CD8-positive, alpha-beta memory T cell (primary cell): Measurements from ENCODE around the gene DEFB126. TPM values are rescaled to one million over a fixed set of nuclear protein-coding genes. Genes with fewer than 3 reads are reported as not detected.
"Not testable (repeated sequence)": the region's sequence is repeated elsewhere in the genome, so short reads cannot be mapped to it uniquely, and the experiment has no call there.

Source experiments
- CTCF ChIA-PET: fragments of 350-600 bp; sonication (Branson Sonifier 250); formaldehyde crosslinking; loops from one replicate; lab custom pipeline; 2021; ENCODE audit warnings: antibody characterized with exemption; lab: Charles Lee
- POLR2A ChIA-PET: fragments of 350-600 bp; sonication (Branson Sonifier 250); formaldehyde crosslinking; loops from one replicate; lab custom pipeline; 2021; ENCODE audit warnings: antibody characterized with exemption; lab: Charles Lee
- DNase-seq, 5 donors: peaks; one replicate each; pipeline versions ENCODE4 v3.0.0 to v3.0.0-alpha.2; 2020 to 2022; ENCODE audit warnings: mixed read lengths in 1 of 5
- H3K27ac ChIP-seq: one replicate; pipeline ENCODE4 v1.7.0; 2013; ENCODE audit warnings: low read depth, mild to moderate bottlenecking, low read length, moderate library complexity
- H3K27me3 ChIP-seq: 2 replicates; pipeline ENCODE4 v1.7.0; 2013; ENCODE audit warnings: low read length, mild to moderate bottlenecking; ENCODE audit not compliant: insufficient read depth, poor library complexity, severe bottlenecking
- H3K36me3 ChIP-seq: 2 replicates; pipeline ENCODE4 v1.7.0; 2013; ENCODE audit warnings: mild to moderate bottlenecking, low read length, moderate library complexity; ENCODE audit not compliant: insufficient read depth
- H3K4me1 ChIP-seq: 2 replicates; pipeline ENCODE4 v1.7.0; 2013; ENCODE audit warnings: mild to moderate bottlenecking, low read length, moderate library complexity; ENCODE audit not compliant: insufficient read depth
- H3K4me3 ChIP-seq: 2 replicates; pipeline ENCODE4 v1.7.0; 2013; ENCODE audit warnings: mild to moderate bottlenecking, low read length
- H3K9me3 ChIP-seq: 2 replicates; pipeline ENCODE4 v1.7.0; 2013; ENCODE audit warnings: mild to moderate bottlenecking, low read length
- H3K27ac Mint-ChIP-seq, 8 donors: one replicate each; pipeline ENCODE4 v1.8.0; 2020 to 2021; ENCODE audit warnings: mixed read lengths in 8 of 8, mild to moderate bottlenecking in 6 of 8, inconsistent platforms in 3 of 8, moderate library complexity in 3 of 8
- H3K27me3 Mint-ChIP-seq, 2 donors: one replicate each; pipeline ENCODE4 v1.8.0; 2020 to 2021; ENCODE audit warnings: mixed read lengths in 2 of 2, mild to moderate bottlenecking in 1 of 2, moderate library complexity in 1 of 2
- H3K36me3 Mint-ChIP-seq, 3 donors: one replicate each; pipeline ENCODE4 v1.8.0; 2020 to 2021; ENCODE audit warnings: mixed read lengths in 3 of 3, inconsistent platforms in 1 of 3, mild to moderate bottlenecking in 1 of 3
- H3K4me1 Mint-ChIP-seq, 3 donors: one replicate each; pipeline ENCODE4 v1.8.0; 2020 to 2021; ENCODE audit warnings: mixed read lengths in 3 of 3, inconsistent platforms in 1 of 3, mild to moderate bottlenecking in 1 of 3
- H3K4me3 Mint-ChIP-seq, 7 donors: one replicate each; pipeline ENCODE4 v1.8.0; 2020 to 2021; ENCODE audit warnings: mixed read lengths in 7 of 7, mild to moderate bottlenecking in 6 of 7, moderate library complexity in 4 of 7, inconsistent platforms in 2 of 7
- H3K9me3 Mint-ChIP-seq, 5 donors: one replicate each; pipeline ENCODE4 v1.8.0; 2020 to 2022; ENCODE audit warnings: mixed read lengths in 5 of 5, mild to moderate bottlenecking in 3 of 5, moderate library complexity in 2 of 5, inconsistent platforms in 1 of 5
- polyA plus RNA-seq: library from polyadenylated mRNA; unstranded; fragments of 300-500 nt; fragmentation: Illumina TruSeq; gene quantifications from one replicate; pipeline ENCODE4 v1.2.3, GENCODE V29; 2021
- total RNA-seq, 2 experiments: library from RNA; stranded (reverse); gene quantifications; one replicate each; pipeline ENCODE4 v1.2.3, GENCODE V29; 2021

DEFB126 gene, protein sequence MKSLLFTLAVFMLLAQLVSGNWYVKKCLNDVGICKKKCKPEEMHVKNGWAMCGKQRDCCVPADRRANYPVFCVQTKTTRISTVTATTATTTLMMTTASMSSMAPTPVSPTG
- total RNA-seq = not detected
- not detected for polyA plus RNA-seq

DNA sequence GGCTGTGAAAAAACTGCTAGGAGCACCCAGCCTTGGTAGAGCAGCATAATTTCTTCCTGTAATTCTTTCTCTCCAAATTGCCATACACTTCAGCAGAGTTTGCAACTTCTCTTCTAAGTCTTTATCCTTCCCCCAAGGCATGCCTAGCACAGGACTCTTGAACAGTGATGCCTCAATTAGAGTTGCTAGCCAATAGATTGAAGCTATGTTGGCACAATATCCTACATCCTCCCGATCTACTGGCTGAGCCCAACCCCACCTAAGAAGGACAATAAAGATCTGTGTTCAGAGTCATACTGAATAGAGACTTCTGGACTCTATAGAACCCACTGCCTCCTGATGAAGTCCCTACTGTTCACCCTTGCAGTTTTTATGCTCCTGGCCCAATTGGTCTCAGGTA, at the start of gene DEFB126:
DEFB126 (plus strand) TSS at position 301 of the 400 bp plus-strand sequence; CDS start at position 340, 39 bp downstream.
- H3K9me3 Mint-ChIP-seq = peaks cover 0 to 8% (median 3%) of the 10 kb centered on the region in 5 donors
- no peaks in the 10 kb centered on the region for H3K9me3 ChIP-seq
- H3K4me3 Mint-ChIP-seq = no peak within 1 kb of the TSS
- H3K27ac ChIP-seq = no peak within 1 kb of the TSS
- H3K4me1 ChIP-seq = no peaks in the 10 kb centered on the region
- ChIA-PET POLR2A (no interaction called here), CTCF (no interaction called here)
- no peak for DNase-seq
- H3K36me3 Mint-ChIP-seq = no peaks in the 10 kb centered on the region
- H3K36me3 ChIP-seq = no peaks in the 10 kb centered on the region
- no peaks in the 10 kb centered on the region for H3K27me3 ChIP-seq
- H3K27ac Mint-ChIP-seq = no peak within 1 kb of the TSS
- H3K4me1 Mint-ChIP-seq = no peaks in the 10 kb centered on the region
- H3K4me3 ChIP-seq = no peak within 1 kb of the TSS
- H3K27me3 Mint-ChIP-seq = peaks cover 16 to 59% of the 10 kb centered on the region in 2 donors

DNA sequence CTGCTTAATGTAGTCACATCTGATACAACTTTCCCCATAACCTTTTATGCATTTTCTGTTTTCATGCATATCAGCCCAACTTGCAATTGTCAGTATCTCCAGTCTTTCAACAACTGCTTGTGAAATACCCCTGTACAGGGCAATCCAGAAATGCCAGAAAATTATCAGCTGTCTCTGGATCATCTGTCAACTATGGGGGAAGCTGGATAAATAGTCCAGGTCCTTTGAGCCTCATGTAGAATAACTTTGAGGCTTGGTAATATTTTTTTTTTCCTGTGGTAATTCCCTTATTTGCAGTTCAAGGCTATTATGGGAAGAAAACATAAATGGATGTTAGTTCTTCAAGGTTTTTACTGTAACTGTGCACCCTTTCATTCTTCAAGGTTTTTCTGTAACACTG, 48.7 kb upstream of the DEFB126 start:
- H3K36me3 Mint-ChIP-seq = no peaks in the 10 kb centered on the region
- ChIA-PET CTCF (interaction anchor here (1.0 kb wide), 1 partner anchor 14 kb away, joined by 3 read pairs; no protein-coding TSS in a partner anchor), POLR2A (no interaction called here)
- Histone ChIP-seq H3K4me1 (no peaks in the 10 kb centered on the region), H3K27ac (no peak overlapping the region), H3K4me3 (no peak overlapping the region), H3K9me3 (no peaks in the 10 kb centered on the region), H3K27me3 (no peaks in the 10 kb centered on the region), H3K36me3 (no peaks in the 10 kb centered on the region)
- H3K27ac Mint-ChIP-seq = no peak overlapping the region
- no peaks in the 10 kb centered on the region for H3K4me1 Mint-ChIP-seq
- H3K4me3 Mint-ChIP-seq = no peak overlapping the region
- peaks cover 0 to 22% (median 19%) of the 10 kb centered on the region in 5 donors for H3K9me3 Mint-ChIP-seq
- DNase-seq = no peak
- H3K27me3 Mint-ChIP-seq = peaks cover 20 to 63% of the 10 kb centered on the region in 2 donors

DNA sequence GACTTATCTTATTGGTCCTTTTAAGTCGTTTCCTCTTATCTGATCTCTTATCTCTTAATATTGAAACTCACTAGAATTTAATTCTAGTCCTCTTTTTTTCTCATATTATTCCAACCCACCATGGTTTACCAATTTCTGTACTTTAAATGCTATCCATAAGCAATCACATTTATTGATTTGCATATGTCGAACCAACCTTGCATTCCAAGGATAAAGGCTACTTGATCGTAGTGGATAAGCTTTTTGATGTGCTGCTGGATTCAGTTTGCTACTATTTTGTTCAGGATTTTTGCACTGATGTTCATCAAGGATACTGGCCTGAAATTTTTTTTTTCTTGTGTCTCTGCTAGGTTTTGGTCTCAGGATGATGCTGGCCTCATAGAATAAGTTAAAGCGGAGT, 47.2 kb upstream of the DEFB126 start:
- Mint-ChIP-seq H3K9me3 (peaks cover 0 to 22% (median 19%) of the 10 kb centered on the region in 5 donors), H3K4me1 (no peaks in the 10 kb centered on the region), H3K27ac (no peak overlapping the region), H3K36me3 (no peaks in the 10 kb centered on the region), H3K4me3 (no peak overlapping the region), H3K27me3 (peaks cover 20 to 76% of the 10 kb centered on the region in 2 donors)
- Histone ChIP-seq H3K4me3 (no peak overlapping the region), H3K27me3 (no peaks in the 10 kb centered on the region), H3K27ac (no peak overlapping the region), H3K36me3 (no peaks in the 10 kb centered on the region), H3K9me3 (no peaks in the 10 kb centered on the region), H3K4me1 (no peaks in the 10 kb centered on the region)
- DNase-seq = no peak
- ChIA-PET POLR2A (no interaction called here), CTCF (no interaction called here)

DNA sequence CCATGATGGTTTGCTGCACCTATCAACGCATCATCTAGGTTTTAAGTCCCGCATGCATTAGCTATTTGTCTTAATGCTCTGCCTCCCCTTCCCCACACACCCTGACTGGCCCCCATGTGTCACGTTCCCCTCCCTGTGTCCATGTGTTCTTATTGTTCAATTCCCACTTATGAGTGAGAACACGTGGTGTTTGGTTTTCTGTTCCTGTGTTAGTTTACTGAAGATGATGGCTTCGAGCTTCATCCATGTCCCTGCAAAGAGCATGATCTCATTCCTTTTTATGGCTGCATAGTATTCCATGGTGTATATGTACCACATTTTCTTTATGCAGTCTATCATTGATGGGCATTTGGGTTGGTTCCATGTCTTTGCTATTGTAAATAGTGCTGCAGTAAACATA, 44.7 kb upstream of the DEFB126 start:
- H3K4me1 ChIP-seq, H3K27me3 ChIP-seq, H3K27ac ChIP-seq, H3K36me3 Mint-ChIP-seq, DNase-seq, H3K9me3 ChIP-seq, CTCF ChIA-PET, POLR2A ChIA-PET, H3K36me3 ChIP-seq, H3K4me3 Mint-ChIP-seq, H3K27ac Mint-ChIP-seq, H3K4me3 ChIP-seq, H3K4me1 Mint-ChIP-seq: not testable (repeated sequence)
- H3K27me3 Mint-ChIP-seq = peaks cover 19 to 79% of the 10 kb centered on the region in 2 donors
- H3K9me3 Mint-ChIP-seq = peaks cover 0 to 22% (median 19%) of the 10 kb centered on the region in 5 donors

DNA sequence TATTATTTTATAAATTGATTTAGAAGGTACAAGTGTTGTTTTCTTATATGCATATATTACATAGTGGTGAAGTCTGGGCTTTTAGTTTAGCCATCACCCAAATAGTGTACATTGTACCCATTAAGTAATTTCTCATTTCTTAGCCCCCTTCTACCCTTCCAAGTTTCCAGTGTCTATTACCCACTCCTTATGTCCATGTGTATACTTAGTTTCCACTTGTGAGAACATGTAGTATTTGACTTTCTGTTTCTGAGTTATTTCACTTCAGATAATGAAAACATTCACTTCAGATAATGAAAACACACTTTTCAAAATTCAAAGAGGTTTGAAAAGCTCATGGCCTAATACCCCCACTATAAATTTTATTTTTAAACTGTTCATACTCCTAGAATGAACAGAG, 40.4 kb upstream of the DEFB126 start:
- no peaks in the 10 kb centered on the region for H3K36me3 ChIP-seq
- H3K9me3 Mint-ChIP-seq = peaks cover 0 to 3% (median 2%) of the 10 kb centered on the region in 5 donors
- no peak overlapping the region for H3K4me3 ChIP-seq
- H3K27me3 ChIP-seq = peaks cover 8% of the 10 kb centered on the region
- no peaks in the 10 kb centered on the region for H3K9me3 ChIP-seq
- peaks cover 30 to 79% of the 10 kb centered on the region in 2 donors for H3K27me3 Mint-ChIP-seq
- H3K27ac ChIP-seq = no peak overlapping the region
- no peak for DNase-seq
- H3K4me1 ChIP-seq = no peaks in the 10 kb centered on the region
- POLR2A ChIA-PET = no interaction called here
- no peak overlapping the region for H3K27ac Mint-ChIP-seq
- CTCF ChIA-PET = no interaction called here
- H3K4me1 Mint-ChIP-seq = no peaks in the 10 kb centered on the region
- H3K4me3 Mint-ChIP-seq = no peak overlapping the region
- H3K36me3 Mint-ChIP-seq = no peaks in the 10 kb centered on the region

DNA sequence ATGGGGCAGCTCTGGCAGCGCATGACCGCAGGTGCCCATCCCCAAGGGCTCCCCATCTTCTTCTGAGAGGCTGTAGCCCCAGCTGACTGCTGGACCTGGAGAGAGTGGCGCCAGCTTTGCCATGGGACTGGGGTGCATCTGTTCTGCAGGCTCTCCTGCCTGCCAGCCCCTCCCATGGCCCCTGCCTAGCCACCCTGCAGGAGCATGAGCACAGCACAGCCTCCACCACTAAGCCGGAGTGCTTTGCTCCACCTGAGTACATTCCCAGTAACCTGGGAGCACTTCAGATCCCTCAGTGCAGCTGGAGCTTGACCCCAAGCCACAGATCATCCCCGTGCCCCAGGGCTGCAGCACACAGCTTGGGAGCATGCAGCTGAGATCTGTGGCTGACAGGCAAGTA, 38.9 kb upstream of the DEFB126 start:
- no peaks in the 10 kb centered on the region for H3K36me3 Mint-ChIP-seq

DNA sequence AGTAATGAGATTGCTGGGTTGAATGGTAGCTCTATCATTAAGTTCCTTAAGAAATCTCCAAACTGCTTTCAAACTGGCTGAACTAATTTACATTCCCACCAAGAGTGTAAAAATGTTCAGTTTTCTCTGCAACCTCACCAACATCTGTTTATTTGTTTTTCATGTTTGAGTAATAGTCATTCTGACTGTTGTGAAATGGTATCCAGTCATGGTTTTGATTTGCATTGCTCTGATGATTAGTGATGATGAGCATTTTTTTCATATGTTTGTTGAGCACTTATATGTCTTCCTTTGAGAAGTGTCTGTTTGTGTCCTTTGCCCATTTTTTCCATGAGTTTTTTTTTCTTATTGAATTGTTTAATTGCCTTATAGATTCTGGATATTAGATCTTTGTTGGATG, 30.0 kb upstream of the DEFB126 start:
- Mint-ChIP-seq H3K4me1 (no peaks in the 10 kb centered on the region), H3K27me3 (peaks cover 19 to 30% of the 10 kb centered on the region in 2 donors), H3K4me3 (no peak overlapping the region), H3K9me3 (peaks cover 7 to 12% (median 11%) of the 10 kb centered on the region in 5 donors), H3K36me3 (peaks cover 0 to 2% (median 0%) of the 10 kb centered on the region in 3 donors), H3K27ac (no peak overlapping the region)
- peaks cover 10% of the 10 kb centered on the region for H3K27me3 ChIP-seq
- CTCF ChIA-PET = no interaction called here
- H3K36me3 ChIP-seq = no peaks in the 10 kb centered on the region
- H3K27ac ChIP-seq = no peak overlapping the region
- no peak for DNase-seq
- no peaks in the 10 kb centered on the region for H3K4me1 ChIP-seq
- H3K9me3 ChIP-seq = no peaks in the 10 kb centered on the region
- POLR2A ChIA-PET = no interaction called here
- no peak overlapping the region for H3K4me3 ChIP-seq

More for the DNA sequence above, 38.9 kb upstream of the DEFB126 start:
- no peaks in the 10 kb centered on the region for H3K4me1 Mint-ChIP-seq
- H3K27ac Mint-ChIP-seq = no peak overlapping the region
- no peaks in the 10 kb centered on the region for H3K4me1 ChIP-seq
- H3K27me3 ChIP-seq = peaks cover 8% of the 10 kb centered on the region
- CTCF ChIA-PET = no interaction called here
- H3K36me3 ChIP-seq = no peaks in the 10 kb centered on the region
- no peaks in the 10 kb centered on the region for H3K9me3 ChIP-seq
- no peak overlapping the region for H3K4me3 Mint-ChIP-seq
- no peak overlapping the region for H3K4me3 ChIP-seq
- peaks cover 27 to 67% of the 10 kb centered on the region in 2 donors for H3K27me3 Mint-ChIP-seq
- POLR2A ChIA-PET = no interaction called here
- no peaks in the 10 kb centered on the region for H3K9me3 Mint-ChIP-seq
- no peak overlapping the region for H3K27ac ChIP-seq
- no peak for DNase-seq

DNA sequence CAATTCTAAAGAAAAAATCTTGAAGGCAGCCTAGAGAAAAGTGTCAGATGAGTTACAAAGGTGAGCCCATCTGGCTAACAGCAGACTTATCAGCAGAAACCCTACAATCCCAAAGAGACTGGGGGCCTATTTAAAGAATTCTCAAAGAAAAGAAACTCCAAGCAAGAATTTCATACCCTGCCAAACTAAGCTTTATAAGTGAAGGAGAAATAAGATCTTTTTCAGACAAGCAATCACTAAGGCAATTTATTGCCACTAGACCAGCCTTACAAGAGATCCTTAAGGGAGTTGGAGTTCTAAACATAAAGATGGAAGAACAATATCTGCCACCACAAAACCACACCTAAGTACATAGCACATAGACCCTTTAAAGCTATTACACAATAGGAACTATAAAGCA, 24.9 kb upstream of the DEFB126 start:
- no peaks in the 10 kb centered on the region for H3K4me1 Mint-ChIP-seq
- ChIA-PET CTCF (no interaction called here), POLR2A (no interaction called here)
- no peaks in the 10 kb centered on the region for H3K36me3 ChIP-seq
- no peak overlapping the region for H3K27ac Mint-ChIP-seq
- no peak for DNase-seq
- H3K9me3 Mint-ChIP-seq = peaks cover 10 to 21% (median 14%) of the 10 kb centered on the region in 5 donors
- H3K27me3 ChIP-seq = peaks cover 10% of the 10 kb centered on the region
- peaks cover 0 to 5% (median 0%) of the 10 kb centered on the region in 3 donors for H3K36me3 Mint-ChIP-seq
- H3K27ac ChIP-seq = no peak overlapping the region
- H3K4me3 Mint-ChIP-seq = no peak overlapping the region
- no peaks in the 10 kb centered on the region for H3K4me1 ChIP-seq
- H3K9me3 ChIP-seq = no peaks in the 10 kb centered on the region
- no peak overlapping the region for H3K4me3 ChIP-seq
- H3K27me3 Mint-ChIP-seq = peaks cover 41 to 71% of the 10 kb centered on the region in 2 donors
